ENCODE results near the gene CHRM2.

The CHRM2 gene

DNA sequence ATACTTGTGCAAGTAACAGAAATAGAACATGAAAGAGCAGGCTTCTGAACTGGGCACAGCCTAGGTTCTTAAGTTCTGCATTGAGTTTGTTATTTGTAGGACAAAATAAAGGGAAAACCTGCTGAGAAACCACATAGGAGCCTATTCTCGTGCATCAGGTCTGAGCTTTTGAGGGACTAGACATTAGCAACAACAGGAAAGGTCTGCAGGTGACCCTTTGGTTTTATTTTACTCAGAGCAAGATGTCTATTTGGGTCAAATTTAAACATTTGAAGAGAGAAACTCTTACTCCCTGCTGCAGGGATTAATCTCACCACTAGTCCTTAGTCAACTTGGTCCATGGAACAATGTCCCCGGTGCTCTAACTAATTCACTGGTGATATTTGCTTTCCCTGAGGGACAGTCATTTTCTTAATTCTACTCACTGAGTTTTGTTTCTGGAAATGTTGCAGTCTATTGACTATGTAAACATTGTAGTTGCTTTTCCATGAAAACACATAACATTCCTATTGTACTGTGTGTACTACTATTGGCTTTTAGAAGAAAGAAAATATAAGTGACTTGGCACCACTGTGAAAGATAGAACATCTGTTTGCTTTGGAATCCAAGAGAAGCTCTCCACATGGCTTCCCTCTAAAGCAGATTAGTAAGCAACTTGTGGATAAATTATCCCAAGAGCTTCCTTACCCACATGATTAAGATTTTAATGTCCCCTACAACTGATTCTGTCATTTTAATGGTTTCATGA is 108.2 kb downstream of the CHRM2 start:
- ATAC-seq (ENCODE audit: insufficient read depth, low read depth) (no peak), DNase-seq (no peak)
- Histone ChIP-seq H3K36me3 (ENCODE audit: insufficient read depth, low read length) (no peaks in the 10 kb centered on the region), H4K20me1 (ENCODE audit: insufficient read depth, low read length) (no peaks in the 10 kb centered on the region), H2AFZ (ENCODE audit: low read depth, low read length) (no peak overlapping the region), H3K27me3 (ENCODE audit: insufficient read depth, low read length, poor library complexity) (no peaks in the 10 kb centered on the region), H3K79me2 (ENCODE audit: insufficient read depth, low read length) (no peaks in the 10 kb centered on the region), H3K9ac (ENCODE audit: low read depth, low read length) (no peak overlapping the region), H3K4me3 (ENCODE audit: low read depth in 1 of 2, low read length in 2 of 2) (no peak overlapping the region), H3K4me2 (ENCODE audit: insufficient read depth, low read length) (no peak overlapping the region), H3K4me1 (ENCODE audit: insufficient read depth, low read length) (no peaks in the 10 kb centered on the region), H3K27ac (ENCODE audit: low read length) (no peak overlapping the region), H3K9me3 (ENCODE audit: insufficient read depth, low read length, severe bottlenecking) (no peaks in the 10 kb centered on the region)
- TF ChIP-seq EZH2 (IDR thresholded peaks at IDR 0.05; ENCODE audit: borderline replicate concordance, low read depth, low read length, severe bottlenecking) = no peak
- TF ChIP-seq, protein P1, sequence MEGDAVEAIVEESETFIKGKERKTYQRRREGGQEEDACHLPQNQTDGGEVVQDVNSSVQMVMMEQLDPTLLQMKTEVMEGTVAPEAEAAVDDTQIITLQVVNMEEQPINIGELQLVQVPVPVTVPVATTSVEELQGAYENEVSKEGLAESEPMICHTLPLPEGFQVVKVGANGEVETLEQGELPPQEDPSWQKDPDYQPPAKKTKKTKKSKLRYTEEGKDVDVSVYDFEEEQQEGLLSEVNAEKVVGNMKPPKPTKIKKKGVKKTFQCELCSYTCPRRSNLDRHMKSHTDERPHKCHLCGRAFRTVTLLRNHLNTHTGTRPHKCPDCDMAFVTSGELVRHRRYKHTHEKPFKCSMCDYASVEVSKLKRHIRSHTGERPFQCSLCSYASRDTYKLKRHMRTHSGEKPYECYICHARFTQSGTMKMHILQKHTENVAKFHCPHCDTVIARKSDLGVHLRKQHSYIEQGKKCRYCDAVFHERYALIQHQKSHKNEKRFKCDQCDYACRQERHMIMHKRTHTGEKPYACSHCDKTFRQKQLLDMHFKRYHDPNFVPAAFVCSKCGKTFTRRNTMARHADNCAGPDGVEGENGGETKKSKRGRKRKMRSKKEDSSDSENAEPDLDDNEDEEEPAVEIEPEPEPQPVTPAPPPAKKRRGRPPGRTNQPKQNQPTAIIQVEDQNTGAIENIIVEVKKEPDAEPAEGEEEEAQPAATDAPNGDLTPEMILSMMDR (IDR thresholded peaks at IDR 0.05; ENCODE audit: borderline replicate concordance, extremely low read depth, low read length, poor library complexity, severe bottlenecking) = no peak

DNA sequence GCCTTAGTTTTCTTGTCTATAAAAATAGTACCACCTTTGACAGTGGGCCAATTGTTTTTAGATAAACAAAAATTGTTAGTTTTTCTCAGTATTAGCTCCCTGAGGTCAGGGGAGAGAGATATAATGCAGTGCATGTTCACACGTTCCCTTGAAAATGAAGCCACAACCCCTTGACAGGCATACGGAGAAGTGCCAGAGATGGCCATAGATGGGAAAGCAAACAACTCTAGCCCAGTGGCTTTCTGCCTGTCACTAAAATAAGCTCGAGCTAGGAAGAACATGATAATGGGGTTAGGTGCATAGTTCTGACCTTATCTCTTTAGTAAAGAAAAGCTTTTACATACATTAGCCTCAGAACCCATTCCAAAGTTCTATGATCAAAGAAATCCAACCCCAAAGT is 124.9 kb downstream of the CHRM2 start:
- Histone ChIP-seq H2AFZ (ENCODE audit: low read depth, low read length) (no peak overlapping the region), H3K27ac (ENCODE audit: low read length) (no peak overlapping the region)

GRCh38 chr7:136997735-136998134 is 129.3 kb downstream of the CHRM2 start:
- Histone ChIP-seq H3K27me3 (ENCODE audit: insufficient read depth, low read length, poor library complexity) (no peaks in the 10 kb centered on the region), H2AFZ (ENCODE audit: low read depth, low read length) (no peak overlapping the region), H3K9ac (ENCODE audit: low read depth, low read length) (no peak overlapping the region), H3K4me1 (ENCODE audit: insufficient read depth, low read length) (no peaks in the 10 kb centered on the region), H3K4me2 (ENCODE audit: insufficient read depth, low read length) (no peak overlapping the region), H3K4me3 (ENCODE audit: low read depth in 1 of 2, low read length in 2 of 2) (no peak overlapping the region), H3K79me2 (ENCODE audit: insufficient read depth, low read length) (no peaks in the 10 kb centered on the region), H4K20me1 (ENCODE audit: insufficient read depth, low read length) (no peaks in the 10 kb centered on the region), H3K27ac (ENCODE audit: low read length) (no peak overlapping the region), H3K9me3 (ENCODE audit: insufficient read depth, low read length, severe bottlenecking) (no peaks in the 10 kb centered on the region), H3K36me3 (ENCODE audit: insufficient read depth, low read length) (no peaks in the 10 kb centered on the region)
- TF ChIP-seq EZH2 (IDR thresholded peaks at IDR 0.05; ENCODE audit: borderline replicate concordance, low read depth, low read length, severe bottlenecking) = no peak
- ATAC-seq (ENCODE audit: insufficient read depth, low read depth) (no peak), DNase-seq (no peak)

More for the DNA sequence above, 124.9 kb downstream of the CHRM2 start:
- TF ChIP-seq, protein P1 (IDR thresholded peaks at IDR 0.05; ENCODE audit: borderline replicate concordance, extremely low read depth, low read length, poor library complexity, severe bottlenecking) = no peak
- TF ChIP-seq EZH2 (IDR thresholded peaks at IDR 0.05; ENCODE audit: borderline replicate concordance, low read depth, low read length, severe bottlenecking) = no peak
- H3K9ac ChIP-seq (ENCODE audit: low read depth, low read length) = no peak overlapping the region
- DNase-seq = no peak
- H3K4me3 ChIP-seq (ENCODE audit: low read depth in 1 of 2, low read length in 2 of 2) = no peak overlapping the region
- H3K36me3 ChIP-seq (ENCODE audit: insufficient read depth, low read length) = no peaks in the 10 kb centered on the region
- no peak overlapping the region for H3K4me2 ChIP-seq (ENCODE audit: insufficient read depth, low read length)
- no peak for ATAC-seq (ENCODE audit: insufficient read depth, low read depth)
- H4K20me1 ChIP-seq (ENCODE audit: insufficient read depth, low read length) = no peaks in the 10 kb centered on the region
- no peaks in the 10 kb centered on the region for H3K4me1 ChIP-seq (ENCODE audit: insufficient read depth, low read length)
- no peaks in the 10 kb centered on the region for H3K9me3 ChIP-seq (ENCODE audit: insufficient read depth, low read length, severe bottlenecking)
- no peaks in the 10 kb centered on the region for H3K27me3 ChIP-seq (ENCODE audit: insufficient read depth, low read length, poor library complexity)
- no peaks in the 10 kb centered on the region for H3K79me2 ChIP-seq (ENCODE audit: insufficient read depth, low read length)

DNA sequence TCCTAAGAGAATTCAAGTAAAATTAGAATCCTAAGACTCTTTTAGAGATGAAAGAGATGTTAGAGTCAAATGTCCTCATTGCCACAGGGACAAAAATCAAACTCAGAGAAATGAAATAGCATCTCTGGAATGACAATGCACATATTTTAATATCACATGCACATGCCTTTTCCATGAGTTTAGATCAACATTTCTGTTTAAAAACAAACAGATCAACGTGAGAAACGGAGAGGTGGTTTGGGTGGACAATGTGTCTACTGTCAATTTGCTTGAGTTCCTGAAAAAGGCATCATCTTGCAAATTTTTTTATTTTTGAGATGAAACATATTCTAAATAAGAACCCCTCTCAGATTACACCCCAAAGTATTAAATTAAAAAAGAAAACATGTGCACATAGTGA is 130.0 kb downstream of the CHRM2 start:
- Histone ChIP-seq H3K27me3 (ENCODE audit: insufficient read depth, low read length, poor library complexity) (no peaks in the 10 kb centered on the region), H3K4me1 (ENCODE audit: insufficient read depth, low read length) (no peaks in the 10 kb centered on the region), H3K36me3 (ENCODE audit: insufficient read depth, low read length) (no peaks in the 10 kb centered on the region), H3K9ac (ENCODE audit: low read depth, low read length) (no peak overlapping the region), H2AFZ (ENCODE audit: low read depth, low read length) (no peak overlapping the region), H3K27ac (ENCODE audit: low read length) (no peak overlapping the region), H4K20me1 (ENCODE audit: insufficient read depth, low read length) (no peaks in the 10 kb centered on the region), H3K79me2 (ENCODE audit: insufficient read depth, low read length) (no peaks in the 10 kb centered on the region), H3K4me2 (ENCODE audit: insufficient read depth, low read length) (no peak overlapping the region), H3K9me3 (ENCODE audit: insufficient read depth, low read length, severe bottlenecking) (no peaks in the 10 kb centered on the region), H3K4me3 (ENCODE audit: low read depth in 1 of 2, low read length in 2 of 2) (no peak overlapping the region)
- DNase-seq = no peak
- ATAC-seq (ENCODE audit: insufficient read depth, low read depth) = no peak
- TF ChIP-seq, protein P1 (IDR thresholded peaks at IDR 0.05; ENCODE audit: borderline replicate concordance, extremely low read depth, low read length, poor library complexity, severe bottlenecking) = no peak
- no peak for TF ChIP-seq EZH2 (IDR thresholded peaks at IDR 0.05; ENCODE audit: borderline replicate concordance, low read depth, low read length, severe bottlenecking)

Measured in DND-41 (cell line).